ENCODE measurements around the gene MTHFSD. TPM values are rescaled to one million over a fixed set of nuclear protein-coding genes. Genes with fewer than 3 reads are reported as not detected.

Gene MTHFSD
- total RNA-seq, 1 experiment from 2014 or later, result 4.7 TPM

DNA sequence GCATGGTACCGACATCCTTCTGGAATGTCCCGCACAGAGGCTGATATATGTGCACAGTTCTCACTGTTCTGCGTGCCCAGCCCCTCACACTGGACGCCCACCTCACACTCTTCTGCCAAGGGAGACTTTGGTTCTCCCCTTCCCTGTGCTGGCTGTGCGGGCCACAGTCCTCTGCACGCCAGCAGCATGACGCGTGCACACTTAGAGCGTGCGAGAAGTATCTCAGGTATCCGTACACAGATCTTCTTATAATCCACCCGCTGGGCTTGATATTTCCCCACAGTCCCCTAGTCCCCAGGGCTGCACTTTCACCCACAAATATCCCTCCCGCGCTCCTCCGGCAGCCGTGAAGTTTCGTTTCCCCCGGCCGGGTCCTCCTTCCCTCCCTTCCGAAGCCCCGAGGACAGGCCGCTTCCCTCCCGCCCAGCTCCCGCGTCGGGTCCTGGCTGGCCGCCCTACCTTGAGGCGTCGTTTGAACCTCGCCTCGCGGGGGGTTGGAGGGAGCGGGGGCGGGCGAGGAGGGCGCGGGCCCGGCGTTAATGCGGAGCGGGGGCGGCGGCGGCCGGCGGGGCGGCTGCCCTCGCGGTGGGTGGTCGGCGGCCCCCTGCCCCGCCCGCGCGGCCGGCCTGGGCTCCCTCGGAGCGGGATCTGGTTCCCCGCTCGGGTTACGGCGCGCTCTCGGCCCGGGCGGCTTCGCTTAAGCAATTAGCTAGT is 49.7 kb downstream of the MTHFSD start:
- Histone ChIP-seq H3K27ac (ENCODE audit: insufficient read length, low read depth, low read length) (no peak overlapping the region), H2BK120ac (ENCODE audit: low read depth, low read length, poor library complexity, severe bottlenecking) (no peak overlapping the region), H3K14ac (ENCODE audit: insufficient read depth, low read length) (no peak overlapping the region), H2BK20ac (ENCODE audit: low read depth, low read length, poor library complexity, severe bottlenecking) (no peak overlapping the region), H2AK5ac (ENCODE audit: insufficient read length, low read length) (no peak overlapping the region), H3K18ac (ENCODE audit: insufficient read length, low read depth, low read length) (no peak overlapping the region), H2BK15ac (ENCODE audit: low read depth, low read length) (no peak overlapping the region), H3K27me3 (ENCODE audit: insufficient read depth, low read length) (peaks cover 95% of the 10 kb centered on the region), H3K4me1 (ENCODE audit: insufficient read depth, low read length) (peaks cover 3% of the 10 kb centered on the region; the same call in 1 of the 2 replicates), H4K5ac (ENCODE audit: insufficient read length, low read depth, low read length) (no peak overlapping the region), H3K4ac (ENCODE audit: low read depth, low read length) (no peak overlapping the region), H2BK12ac (ENCODE audit: insufficient read length, low read depth, low read length) (no peak overlapping the region), H2BK5ac (ENCODE audit: insufficient read length, low read length) (no peak overlapping the region), H3T11ph (ENCODE audit: low read length) (no peak overlapping the region), H2AFZ (ENCODE audit: low read length) (no peak overlapping the region), H3K56ac (ENCODE audit: insufficient read length, low read depth, low read length) (no peak overlapping the region), H4K8ac (replicated peaks; ENCODE audit: insufficient read length, low read depth, low read length) (no peak overlapping the region), H3K4me2 (ENCODE audit: insufficient read depth, insufficient read length, low read length) (no peak overlapping the region), H3K9ac (ENCODE audit: extremely low read depth, insufficient read length, low read length) (no peak overlapping the region), H3K79me2 (ENCODE audit: insufficient read depth, low read length) (no peaks in the 10 kb centered on the region), H4K91ac (ENCODE audit: insufficient read length, low read depth, low read length) (no peak overlapping the region), H4K20me1 (ENCODE audit: control insufficient read depth, insufficient read depth, insufficient read length) (no peaks in the 10 kb centered on the region), H3K79me1 (ENCODE audit: insufficient read depth, low read depth, low read length, poor library complexity, severe bottlenecking) (no peaks in the 10 kb centered on the region), H3K9me3 (ENCODE audit: control insufficient read depth, low read depth, low read length) (no peaks in the 10 kb centered on the region), H3K23ac (ENCODE audit: insufficient read length, low read depth, low read length) (no peak overlapping the region), H3K23me2 (ENCODE audit: insufficient read length, low read depth, low read length, poor library complexity, severe bottlenecking) (peaks cover 8% of the 10 kb centered on the region)
- no peak for TF ChIP-seq CTCF (conservative IDR thresholded peaks at IDR 0.05)
- peak overlapping the region in 1 of 2 experiments; percentile 70; a peak in 3 of 5 replicates for H3K4me3 Mint-ChIP-seq
- H3K4me1 Mint-ChIP-seq, result peaks cover 18 to 46% of the 10 kb centered on the region in 2 experiments
- WGBS (ENCODE audit: extremely low coverage, insufficient read length, low lambda C conversion rate), result no CpG with 5 or more reads among the region's 67 CpGs
- H3K27ac Mint-ChIP-seq, result no peak overlapping the region
- peaks cover 2 to 22% of the 10 kb centered on the region in 2 experiments; a peak in 4 of 5 replicates for H3K9me3 Mint-ChIP-seq
- DNase-seq, result peak; percentile 52
- 0 out of 7 replicates have a peak, but pooled peaks cover 0 to 2% (median 0%) of the 10 kb centered on the region in 3 experiments for H3K36me3 Mint-ChIP-seq (ENCODE audit: insufficient read depth in 1 of 3, low read depth in 3 of 3)
- peaks cover 99% of the 10 kb centered on the region for H3K27me3 Mint-ChIP-seq (ENCODE audit: low read depth)
